Measurements from ENCODE around the gene ANKRD28.

- TF ChIP-seq CBX8 (IDR thresholded peaks at IDR 0.05; ENCODE audit: borderline replicate concordance, low read depth, low read length), result no peak
- no peak for TF ChIP-seq EP300 (IDR thresholded peaks at IDR 0.05; ENCODE audit: borderline replicate concordance in 1 of 2, low read depth in 2 of 2, low read length in 2 of 2)
- TF ChIP-seq EZH2 (IDR thresholded peaks at IDR 0.05; ENCODE audit: low read depth, low read length, severe bottlenecking), result no peak
- TF ChIP-seq POLR2A (IDR thresholded peaks at IDR 0.05; ENCODE audit: control extremely low read depth in 1 of 2, low read depth in 2 of 2, low read length in 2 of 2), result no peak
- TF ChIP-seq POLR2AphosphoS5 (IDR thresholded peaks at IDR 0.05; ENCODE audit: low read depth, low read length), result no peak
- TF ChIP-seq TAF1 (IDR thresholded peaks at IDR 0.05; ENCODE audit: low read depth, low read length), result no peak
- no peak for TF ChIP-seq ATF3 (IDR thresholded peaks at IDR 0.05; ENCODE audit: insufficient read depth, low read depth, low read length)
- TF ChIP-seq TCF12 (IDR thresholded peaks at IDR 0.05; ENCODE audit: low read depth, low read length), result no peak
- TF ChIP-seq SUZ12 (IDR thresholded peaks at IDR 0.05; ENCODE audit: low read length), result no peak
- no peak for TF ChIP-seq POU5F1 (IDR thresholded peaks at IDR 0.05; ENCODE audit: low read depth, low read length)
- TF ChIP-seq, protein P1, sequence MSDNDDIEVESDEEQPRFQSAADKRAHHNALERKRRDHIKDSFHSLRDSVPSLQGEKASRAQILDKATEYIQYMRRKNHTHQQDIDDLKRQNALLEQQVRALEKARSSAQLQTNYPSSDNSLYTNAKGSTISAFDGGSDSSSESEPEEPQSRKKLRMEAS (IDR thresholded peaks at IDR 0.05), result no peak
Observed at GRCh38 chr3:15634671-15635070, 163.1 kb downstream of the ANKRD28 start.
